IMR-90 (cell line): Measurements from ENCODE around the gene FRMD3. TPM values are rescaled to one million over a fixed set of nuclear protein-coding genes. Genes with fewer than 3 reads are reported as not detected.

Experiments
- ATAC-seq: fragments of 200-7000 bp; cut with Tn5 transposase; 2 replicates; pipeline ENCODE4 v1.9.1; 2020; ENCODE audit warnings: low read depth, mild to moderate bottlenecking, moderate library complexity
- BruUV-seq: library from RNA; stranded (reverse); fragments of 400-500 nt; replicated peaks from 2 replicates; lab custom pipeline; 2021; lab: Mats Ljungman, UMichigan
- CTCF ChIA-PET: fragments of 300-600 bp; formaldehyde crosslinking; extraction: SDS; loops from one replicate; lab custom pipeline; 2021; ENCODE audit warnings: antibody characterized with exemption; lab: Yijun Ruan, JAX
- POLR2A ChIA-PET: fragments of 300-600 bp; sonication (Branson Sonifier 250); formaldehyde crosslinking; loops from one replicate; lab custom pipeline; 2022; ENCODE audit warnings: antibody characterized with exemption; ENCODE audit not compliant: unreplicated experiment; lab: Charles Lee
- DNase-seq: peaks from one replicate; pipeline ENCODE4 v3.0.0; 2013
- H2AFZ ChIP-seq: replicated peaks from 2 replicates; pipeline ENCODE3; 2013; ENCODE audit warnings: low read length, mild to moderate bottlenecking; ENCODE audit not compliant: poor library complexity
- H2AK5ac ChIP-seq: 2 replicates; pipeline ENCODE4 v1.6.1; 2013; ENCODE audit warnings: low read depth, low read length, inconsistent platforms
- H2AK9ac ChIP-seq: replicated peaks from 2 replicates; pipeline ENCODE3; 2013; ENCODE audit warnings: mild to moderate bottlenecking, low read depth, low read length, moderate library complexity; ENCODE audit not compliant: poor library complexity
- H2BK120ac ChIP-seq: 2 replicates; pipeline ENCODE4 v1.6.1; 2013; ENCODE audit warnings: low read depth, low read length, inconsistent platforms
- H2BK15ac ChIP-seq: 3 replicates; pipeline ENCODE4 v1.6.1; 2013; ENCODE audit warnings: low read depth, low read length, inconsistent platforms
- H2BK20ac ChIP-seq: 2 replicates; pipeline ENCODE4 v1.6.1; 2013; ENCODE audit warnings: low read depth, mild to moderate bottlenecking, inconsistent platforms, low read length, moderate library complexity
- H2BK5ac ChIP-seq: 2 replicates; pipeline ENCODE4 v1.6.1; 2013; ENCODE audit warnings: mild to moderate bottlenecking, low read depth, low read length, inconsistent platforms; ENCODE audit not compliant: poor library complexity, severe bottlenecking
- H3K14ac ChIP-seq: replicated peaks from 2 replicates; pipeline ENCODE4 v1.6.1; 2013; ENCODE audit warnings: low read depth, low read length, inconsistent platforms
- H3K18ac ChIP-seq: 2 replicates; pipeline ENCODE4 v1.6.1; 2013; ENCODE audit warnings: low read depth, low read length, control low read depth
- H3K23ac ChIP-seq: 2 replicates; pipeline ENCODE4 v1.6.1; 2013; ENCODE audit warnings: low read depth, low read length, inconsistent platforms
- H3K27ac ChIP-seq: 2 replicates; pipeline ENCODE4 v1.5.1; 2013; ENCODE audit warnings: mild to moderate bottlenecking, control low read depth, low read length; ENCODE audit not compliant: insufficient read depth
- H3K27me3 ChIP-seq: 2 replicates; pipeline ENCODE4 v1.6.1; 2013; ENCODE audit warnings: low read length; ENCODE audit not compliant: control insufficient read depth, insufficient read depth
- H3K36me3 ChIP-seq: 2 replicates; pipeline ENCODE4 v1.6.1; 2013; ENCODE audit warnings: low read length, mixed read lengths; ENCODE audit not compliant: control insufficient read depth, insufficient read depth
- H3K4ac ChIP-seq: 2 replicates; pipeline ENCODE4 v1.6.1; 2013; ENCODE audit warnings: low read depth, low read length, inconsistent platforms
- H3K4me1 ChIP-seq: 2 replicates; pipeline ENCODE4 v1.6.1; 2013; ENCODE audit warnings: low read length, mixed read lengths; ENCODE audit not compliant: control insufficient read depth, insufficient read depth
- H3K4me2 ChIP-seq: 2 replicates; pipeline ENCODE4 v1.6.1; 2013; ENCODE audit warnings: low read depth, mild to moderate bottlenecking, control low read depth, low read length, moderate library complexity
- H3K4me3 ChIP-seq: 2 replicates; pipeline ENCODE4 v1.5.1; 2013; ENCODE audit warnings: low read depth, mild to moderate bottlenecking, control low read depth, low read length, moderate library complexity; ENCODE audit not compliant: insufficient read depth
- H3K56ac ChIP-seq: 2 replicates; pipeline ENCODE4 v1.6.1; 2013; ENCODE audit warnings: low read length, inconsistent platforms; ENCODE audit not compliant: insufficient read depth; ENCODE audit errors: extremely low read depth
- H3K79me1 ChIP-seq, 2 experiments: 2 replicates each; pipeline ENCODE4 v1.6.1; 2013; ENCODE audit warnings: low read length in 2 of 2, inconsistent platforms in 1 of 2, low read depth in 1 of 2
- H3K9ac ChIP-seq: 2 replicates; pipeline ENCODE4 v1.6.1; 2013; ENCODE audit warnings: low read depth, low read length, control low read depth
- H3K9me1 ChIP-seq: 2 replicates; pipeline ENCODE4 v1.6.1; 2013; ENCODE audit warnings: low read length, inconsistent platforms; ENCODE audit not compliant: insufficient read depth
- H3K9me3 ChIP-seq: 2 replicates; pipeline ENCODE4 v1.6.1; 2013; ENCODE audit warnings: low read length; ENCODE audit not compliant: control insufficient read depth, insufficient read depth
- H4K20me1 ChIP-seq: 2 replicates; pipeline ENCODE4 v1.6.1; 2013; ENCODE audit warnings: low read length, inconsistent platforms; ENCODE audit not compliant: insufficient read depth
- H4K5ac ChIP-seq: 2 replicates; pipeline ENCODE4 v1.6.1; 2013; ENCODE audit warnings: mild to moderate bottlenecking, low read depth, low read length, control low read depth
- H4K8ac ChIP-seq, 2 experiments: 2 replicates each; pipeline ENCODE4 v1.6.1; 2013; ENCODE audit warnings: low read depth in 2 of 2, low read length in 2 of 2, control low read depth in 1 of 2, inconsistent platforms in 1 of 2
- H4K91ac ChIP-seq: 2 replicates; pipeline ENCODE4 v1.6.1; 2013; ENCODE audit warnings: low read depth, low read length, inconsistent platforms; ENCODE audit not compliant: insufficient read depth
- CEBPB ChIP-seq: IDR thresholded peaks from 2 replicates; pipeline ENCODE4 v1.6.1; 2012; ENCODE audit warnings: low read depth, low read length, improper control_type of control experiment
- CHD1 ChIP-seq: IDR thresholded peaks from 2 replicates; pipeline ENCODE4 v1.6.1; 2012; ENCODE audit warnings: low read depth, low read length, improper control_type of control experiment
- FOS ChIP-seq: fragments of 150-350 bp; IDR thresholded peaks from 2 replicates; pipeline ENCODE4 v1.6.1; 2016; ENCODE audit warnings: low read depth, low read length
- MAZ ChIP-seq: IDR thresholded peaks from 2 replicates; pipeline ENCODE4 v1.6.1; 2012; ENCODE audit warnings: low read depth, mild to moderate bottlenecking, low read length, improper control_type of control experiment, moderate library complexity, borderline replicate concordance
- NFE2L2 ChIP-seq: fragments of 150-350 bp; IDR thresholded peaks from 2 replicates; pipeline ENCODE4 v1.6.1; 2016; ENCODE audit warnings: low read depth, mild to moderate bottlenecking, low read length
- POLR2A ChIP-seq: IDR thresholded peaks from 2 replicates; pipeline ENCODE4 v1.6.1; 2012; ENCODE audit warnings: mild to moderate bottlenecking, low read depth, low read length
- RAD21 ChIP-seq: IDR thresholded peaks from 2 replicates; pipeline ENCODE4 v1.6.1; 2012; ENCODE audit warnings: low read length, improper control_type of control experiment
- RCOR1 ChIP-seq: IDR thresholded peaks from 2 replicates; pipeline ENCODE4 v1.6.1; 2012; ENCODE audit warnings: mild to moderate bottlenecking, low read length, improper control_type of control experiment; ENCODE audit not compliant: insufficient replicate concordance
- SMC3 ChIP-seq: fragments of 150-350 bp; IDR thresholded peaks from 2 replicates; pipeline ENCODE4 v1.6.1; 2016; ENCODE audit warnings: low read depth, mild to moderate bottlenecking, antibody characterized with exemption, low read length, moderate library complexity
- dilution Hi-C: fragments of 300-500 bp; cut with HindIII; formaldehyde crosslinking; loops from one replicate; pipeline ENCODE4 v1.14.3; 2018; ENCODE audit warnings: low sequenced_read_pairs; ENCODE audit not compliant: unreplicated experiment
- in situ Hi-C: fragments of 300-500 bp; cut with MboI; formaldehyde crosslinking; loops from 3 replicates; pipeline ENCODE4 v1.14.3; 2019; ENCODE audit warnings: low sequenced_read_pairs, inconsistent platforms, mixed read lengths
- intact Hi-C: fragments of 100-400 bp; cut with micrococcal nuclease; formaldehyde crosslinking; loops from 2 replicates; pipeline ENCODE4 v1.10.0; 2022
- polyA plus RNA-seq, 3 experiments: library from polyadenylated mRNA; depleted of rRNA; stranded (reverse); fragments of >200 nt; gene quantifications; 2 replicates each; pipeline ENCODE4 v1.2.3, GENCODE V29; 2012; ENCODE audit warnings: low replicate concordance in 1 of 3
- total RNA-seq: library from RNA; depleted of rRNA; stranded (reverse); fragments of >200 nt; gene quantifications from 2 replicates; pipeline ENCODE4 v1.2.3, GENCODE V29; 2012
- TF ChIP-seq, protein P1 (sequence below): fragments of 150-350 bp; IDR thresholded peaks from 2 replicates; pipeline ENCODE4 v1.6.1; 2017; ENCODE audit warnings: mild to moderate bottlenecking, antibody characterized with exemption, low read length, low read depth
- TF ChIP-seq, protein P2 (sequence below): conservative IDR thresholded peaks from 2 replicates; pipeline ENCODE4 v1.5.1; 2012; ENCODE audit warnings: mild to moderate bottlenecking, low read depth, low read length, improper control_type of control experiment

FRMD3 gene
- total and polyA plus RNA-seq, 2 of the 4 experiments (the other 2 are of a cell fraction), result 0.02 to 0.18 TPM

DNA sequence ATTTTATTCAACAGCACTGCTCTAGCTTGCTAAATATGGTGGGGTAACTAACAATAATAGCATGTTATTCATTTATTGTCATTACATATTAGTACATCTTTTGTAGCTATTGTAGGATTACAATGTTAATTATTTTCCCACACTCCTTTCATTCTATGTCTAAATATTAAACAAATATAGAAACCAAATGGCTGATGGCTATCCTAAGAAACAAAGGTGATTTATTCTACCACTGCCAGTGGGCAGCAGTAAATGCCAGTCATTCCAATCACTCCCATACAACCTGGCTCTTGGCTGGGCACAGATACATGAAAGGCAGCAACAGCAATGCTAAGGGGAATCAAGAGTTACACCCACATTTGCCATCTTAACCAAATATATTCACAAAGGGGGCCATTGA lies 84.1 kb downstream of the FRMD3 start:
- in situ Hi-C loops (no loop called here), intact Hi-C loops (no loop called here), dilution Hi-C loops (no loop called here)
- POLR2A ChIA-PET, result no interaction called here
- H4K5ac ChIP-seq, result no peak overlapping the region
- no peaks in the 10 kb centered on the region for H3K9me1 ChIP-seq
- no peak overlapping the region for H2BK15ac ChIP-seq
- no peak overlapping the region for H3K27ac ChIP-seq
- CTCF ChIA-PET, result no interaction called here
- TF ChIP-seq CHD1 (no peak), MAZ (no peak), POLR2A (no peak), NFE2L2 (no peak), CEBPB (no peak), SMC3 (no peak), RAD21 (no peak), RCOR1 (no peak), FOS (no peak)
- TF ChIP-seq, protein P1, sequence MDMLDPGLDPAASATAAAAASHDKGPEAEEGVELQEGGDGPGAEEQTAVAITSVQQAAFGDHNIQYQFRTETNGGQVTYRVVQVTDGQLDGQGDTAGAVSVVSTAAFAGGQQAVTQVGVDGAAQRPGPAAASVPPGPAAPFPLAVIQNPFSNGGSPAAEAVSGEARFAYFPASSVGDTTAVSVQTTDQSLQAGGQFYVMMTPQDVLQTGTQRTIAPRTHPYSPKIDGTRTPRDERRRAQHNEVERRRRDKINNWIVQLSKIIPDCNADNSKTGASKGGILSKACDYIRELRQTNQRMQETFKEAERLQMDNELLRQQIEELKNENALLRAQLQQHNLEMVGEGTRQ, result no peak
- TF ChIP-seq, protein P2, sequence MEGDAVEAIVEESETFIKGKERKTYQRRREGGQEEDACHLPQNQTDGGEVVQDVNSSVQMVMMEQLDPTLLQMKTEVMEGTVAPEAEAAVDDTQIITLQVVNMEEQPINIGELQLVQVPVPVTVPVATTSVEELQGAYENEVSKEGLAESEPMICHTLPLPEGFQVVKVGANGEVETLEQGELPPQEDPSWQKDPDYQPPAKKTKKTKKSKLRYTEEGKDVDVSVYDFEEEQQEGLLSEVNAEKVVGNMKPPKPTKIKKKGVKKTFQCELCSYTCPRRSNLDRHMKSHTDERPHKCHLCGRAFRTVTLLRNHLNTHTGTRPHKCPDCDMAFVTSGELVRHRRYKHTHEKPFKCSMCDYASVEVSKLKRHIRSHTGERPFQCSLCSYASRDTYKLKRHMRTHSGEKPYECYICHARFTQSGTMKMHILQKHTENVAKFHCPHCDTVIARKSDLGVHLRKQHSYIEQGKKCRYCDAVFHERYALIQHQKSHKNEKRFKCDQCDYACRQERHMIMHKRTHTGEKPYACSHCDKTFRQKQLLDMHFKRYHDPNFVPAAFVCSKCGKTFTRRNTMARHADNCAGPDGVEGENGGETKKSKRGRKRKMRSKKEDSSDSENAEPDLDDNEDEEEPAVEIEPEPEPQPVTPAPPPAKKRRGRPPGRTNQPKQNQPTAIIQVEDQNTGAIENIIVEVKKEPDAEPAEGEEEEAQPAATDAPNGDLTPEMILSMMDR, result no peak
- H3K9me3 ChIP-seq, result no peaks in the 10 kb centered on the region
- H3K4me3 ChIP-seq, result no peak overlapping the region
- no peak overlapping the region for H3K18ac ChIP-seq
- H2AK5ac ChIP-seq, result no peak overlapping the region
- no peaks in the 10 kb centered on the region for H3K36me3 ChIP-seq
- H3K23ac ChIP-seq, result no peak overlapping the region
- no TSS peak for BruUV-seq
- H2AFZ ChIP-seq, result no peak overlapping the region
- H2BK20ac ChIP-seq, result no peak overlapping the region
- H3K4me1 ChIP-seq, result no peaks in the 10 kb centered on the region
- no peak overlapping the region for H4K91ac ChIP-seq
- no peak overlapping the region for H3K56ac ChIP-seq
- ATAC-seq (no peak), DNase-seq (no peak)
- no peaks in the 10 kb centered on the region for H3K27me3 ChIP-seq
- no peak overlapping the region for H3K4ac ChIP-seq
- H3K14ac ChIP-seq, result no peak overlapping the region
- H3K4me2 ChIP-seq, result no peak overlapping the region
- H4K8ac ChIP-seq, result no peak overlapping the region
- no peak overlapping the region for H2AK9ac ChIP-seq
- H2BK120ac ChIP-seq, result no peak overlapping the region
- H3K9ac ChIP-seq, result no peak overlapping the region
- no peaks in the 10 kb centered on the region for H4K20me1 ChIP-seq
- H3K79me1 ChIP-seq, result no peaks in the 10 kb centered on the region
- no peak overlapping the region for H2BK5ac ChIP-seq
